Activated T-cell treated with anti-CD3 and anti-CD28 coated beads for 4 hours (primary cell): ENCODE results near the gene STARD3.
"Not testable (repeated sequence)": the region's sequence is repeated elsewhere in the genome, so short reads cannot be mapped to it uniquely, and the experiment has no call there.

Experiments used
- DNase-seq: peaks from one replicate; pipeline ENCODE4 v3.0.0-alpha.2; 2020

STARD3 gene

DNA sequence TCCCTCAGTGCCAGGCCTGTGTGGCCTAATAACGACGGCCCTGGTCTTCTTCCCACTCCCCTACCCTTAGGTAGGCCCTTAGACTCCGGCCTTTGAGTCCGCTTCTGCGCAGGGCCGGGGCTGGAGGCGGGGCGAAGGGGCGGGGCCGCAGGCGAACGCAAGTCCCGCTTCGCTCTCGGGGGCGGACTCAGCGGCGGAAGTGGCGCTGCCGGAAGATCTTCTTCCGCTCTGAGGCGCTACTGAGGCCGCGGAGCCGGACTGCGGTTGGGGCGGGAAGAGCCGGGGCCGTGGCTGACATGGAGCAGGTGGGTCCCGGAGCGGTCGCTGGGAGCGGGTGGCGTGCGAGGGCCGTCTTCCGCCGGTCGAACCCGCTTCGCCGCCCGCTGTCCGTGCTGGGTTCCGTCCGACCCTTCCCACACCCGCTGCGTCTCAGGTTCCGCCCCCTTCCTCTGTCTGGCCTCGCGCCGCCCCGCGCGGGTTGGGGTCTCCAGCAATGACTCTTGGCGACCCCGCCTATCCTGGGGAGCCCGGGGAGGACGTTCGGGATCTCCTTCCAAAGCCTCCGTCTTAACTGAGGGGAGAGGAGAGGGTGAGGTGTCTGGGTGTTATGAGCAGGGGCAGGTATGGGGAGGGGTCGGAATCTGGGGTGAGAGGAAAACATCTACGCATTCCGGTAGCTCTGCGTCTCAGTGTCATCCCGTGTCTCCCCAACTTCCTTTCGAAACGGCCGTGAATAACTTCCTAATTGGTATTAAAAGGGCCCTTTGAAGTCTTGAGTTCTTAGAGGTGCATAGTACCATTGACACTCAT, at the start of gene STARD3:
STARD3 (plus strand) TSS at position 218 of the 810 bp plus-strand sequence. CDS start 16,388 bp downstream, outside the sequence.
- peak; percentile 85 for DNase-seq

DNA sequence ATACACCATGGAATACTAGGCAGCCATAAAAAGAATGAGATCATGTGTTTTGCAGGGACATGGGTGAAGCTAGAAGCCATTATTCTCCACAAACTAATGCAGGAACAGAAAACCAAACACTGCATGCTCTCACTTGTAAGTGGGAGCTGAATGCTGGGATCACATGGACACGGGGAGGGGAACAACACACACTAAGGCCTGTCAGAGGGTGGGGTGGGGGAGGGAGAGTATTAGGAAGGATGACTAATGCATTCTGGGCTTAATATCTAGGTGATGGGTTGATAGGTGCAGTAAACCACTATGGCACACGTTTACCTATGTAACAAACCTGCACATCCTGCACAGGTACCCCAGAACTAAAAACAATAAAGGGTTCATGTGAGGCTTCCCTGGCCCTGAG, 46.8 kb upstream of the STARD3 start:
- DNase-seq, result not testable (repeated sequence)

DNA sequence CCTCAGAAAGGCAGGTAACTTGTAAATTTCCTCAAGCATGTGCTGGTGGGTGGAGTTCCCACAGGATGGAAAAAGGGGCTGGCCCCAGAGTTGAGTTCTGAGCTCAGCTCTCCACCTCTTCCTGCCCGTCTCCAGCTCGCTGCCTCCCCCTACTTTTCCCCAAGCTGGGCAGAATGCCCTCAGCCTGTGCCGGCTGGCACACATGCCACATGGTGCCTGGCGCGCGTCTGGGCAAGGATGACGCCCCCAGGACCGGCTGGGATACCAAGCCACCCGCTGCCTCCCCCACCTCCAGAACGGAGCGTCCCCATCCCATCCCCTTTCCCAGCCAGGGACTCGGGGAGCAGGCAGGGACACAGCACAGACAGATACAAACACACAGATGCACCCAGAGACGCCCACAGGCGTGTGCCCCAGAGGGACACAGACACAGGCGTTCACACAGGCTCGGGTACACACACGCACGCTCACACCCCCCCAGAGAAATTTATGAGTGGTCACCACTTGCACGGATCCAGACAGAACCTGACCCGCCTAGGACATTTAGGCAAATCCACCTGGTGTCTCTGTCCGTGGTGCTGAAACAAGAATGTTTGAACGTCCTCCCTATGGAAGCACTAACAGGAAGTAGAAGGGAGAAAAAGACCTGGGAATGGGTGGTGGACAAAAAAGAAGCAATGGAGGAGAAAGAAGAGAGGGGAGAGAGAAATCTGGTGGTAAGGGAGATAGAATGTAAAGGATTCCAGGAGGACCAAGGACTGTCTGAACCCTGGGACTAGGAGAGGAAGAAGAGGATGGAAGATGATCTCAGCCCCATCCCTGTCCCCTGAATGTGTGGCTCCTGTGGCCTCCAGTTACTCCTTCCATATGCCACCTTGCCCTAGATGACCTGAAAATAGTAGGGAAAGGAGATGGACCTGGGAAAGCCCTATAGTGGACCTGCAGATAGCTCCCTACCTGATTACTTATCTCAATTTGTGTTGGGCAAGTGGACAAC, 44.7 kb upstream of the STARD3 start:
- no peak for DNase-seq

DNA sequence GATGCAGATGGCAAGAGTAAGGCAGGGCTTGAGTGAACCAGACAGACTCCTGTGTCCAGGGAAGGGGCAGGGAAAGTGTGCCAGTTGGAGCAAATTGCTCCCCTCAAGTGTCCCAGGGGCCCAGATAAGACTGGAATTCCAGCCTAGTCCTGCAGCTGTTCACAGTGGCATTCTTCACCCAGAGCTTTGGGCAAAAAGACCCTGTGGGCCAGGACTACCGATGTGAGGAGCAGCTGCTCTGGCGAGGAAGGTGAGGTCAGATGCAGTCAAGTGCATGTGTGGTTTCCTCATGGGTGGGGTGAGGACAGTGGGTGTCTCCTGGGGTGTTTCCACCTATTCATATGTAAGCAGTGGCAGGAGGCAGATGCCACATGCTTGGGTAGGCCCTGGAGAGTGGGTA, 43.6 kb upstream of the STARD3 start:
- no peak for DNase-seq

DNA sequence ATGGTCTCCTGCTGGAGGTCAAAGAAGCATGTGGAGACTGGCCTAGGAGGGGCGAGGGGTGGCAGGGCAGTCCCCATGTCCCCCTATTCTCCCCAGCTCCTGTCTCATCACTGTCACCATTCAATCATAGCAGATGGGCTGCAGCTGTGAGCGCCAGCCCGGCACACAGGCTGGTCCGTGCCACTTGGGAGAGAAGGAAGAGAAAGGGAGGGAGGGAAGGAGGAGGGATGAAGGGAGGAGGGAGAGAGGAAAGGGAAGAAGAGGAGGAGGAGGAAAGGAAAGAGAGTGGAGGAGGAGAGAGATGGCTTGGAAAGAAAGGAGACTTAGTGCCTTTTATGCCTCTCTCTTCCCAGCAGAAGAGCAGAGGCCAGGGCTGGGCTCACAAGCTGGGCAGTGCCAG, 41.6 kb upstream of the STARD3 start:
- DNase-seq, result no peak

DNA sequence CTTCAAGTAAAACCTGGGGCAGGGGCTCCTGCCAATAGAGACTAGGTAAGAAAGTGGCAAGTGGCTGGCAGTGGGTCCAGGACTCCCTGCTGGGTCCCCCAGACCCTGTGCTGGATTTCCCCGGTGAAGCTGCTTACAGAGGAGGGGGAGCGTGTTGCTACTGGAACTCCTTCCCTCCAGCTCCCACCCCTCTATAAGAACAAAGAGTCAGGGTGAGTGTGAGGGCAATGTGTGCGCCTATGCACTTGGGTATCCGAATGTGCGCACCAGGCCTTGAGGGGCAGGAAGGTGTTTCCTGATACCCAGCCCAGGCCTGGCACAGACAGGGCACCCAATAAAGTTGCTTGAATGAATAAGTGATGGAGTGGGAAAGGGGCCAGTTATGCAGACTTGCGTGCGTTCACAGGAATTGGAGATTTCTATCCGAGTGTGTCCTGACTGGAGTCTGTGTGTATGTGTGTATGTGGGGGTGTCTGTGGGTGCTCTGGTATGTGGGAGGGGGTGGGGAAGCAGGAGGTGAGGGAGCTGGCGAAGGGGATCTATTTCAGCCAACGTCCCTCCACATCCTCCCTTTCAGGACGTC, 40.9 kb upstream of the STARD3 start:
- DNase-seq, result no peak

DNA sequence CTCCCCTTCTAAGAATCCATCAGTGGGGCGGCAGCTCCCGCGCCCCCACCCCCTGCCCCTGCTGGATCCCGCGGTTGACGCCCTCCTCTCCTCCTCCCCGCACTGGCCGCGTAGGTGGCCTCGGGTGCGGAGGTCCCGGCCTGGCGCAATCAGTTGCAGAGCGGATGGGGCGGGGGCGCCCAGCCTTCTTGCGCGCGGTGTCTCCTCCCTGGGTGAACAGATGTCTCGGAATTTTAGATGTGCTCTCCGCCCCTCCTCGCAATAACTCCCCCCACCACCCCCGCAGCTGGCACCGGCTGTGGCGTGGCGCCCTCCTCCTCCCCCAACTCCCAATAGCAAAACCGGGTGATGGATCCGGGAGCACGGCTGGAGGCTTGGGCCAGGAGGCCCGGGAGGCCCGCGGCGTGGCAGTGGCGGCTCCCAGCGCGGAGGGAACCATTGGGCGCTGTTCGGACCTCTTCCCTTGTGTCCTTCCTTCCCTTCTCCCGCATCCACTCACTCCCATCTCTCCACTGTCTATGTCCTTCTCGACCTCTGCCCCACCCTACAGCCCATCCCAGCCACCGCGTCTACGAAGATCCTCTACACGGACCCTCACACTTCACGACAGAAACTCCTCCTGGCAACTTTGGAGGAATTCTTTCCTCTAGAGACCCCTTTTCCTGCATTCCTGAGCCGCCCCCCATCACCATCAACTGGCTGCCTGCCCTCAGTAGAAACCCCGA, 40.2 kb upstream of the STARD3 start:
- DNase-seq, result no peak

DNA sequence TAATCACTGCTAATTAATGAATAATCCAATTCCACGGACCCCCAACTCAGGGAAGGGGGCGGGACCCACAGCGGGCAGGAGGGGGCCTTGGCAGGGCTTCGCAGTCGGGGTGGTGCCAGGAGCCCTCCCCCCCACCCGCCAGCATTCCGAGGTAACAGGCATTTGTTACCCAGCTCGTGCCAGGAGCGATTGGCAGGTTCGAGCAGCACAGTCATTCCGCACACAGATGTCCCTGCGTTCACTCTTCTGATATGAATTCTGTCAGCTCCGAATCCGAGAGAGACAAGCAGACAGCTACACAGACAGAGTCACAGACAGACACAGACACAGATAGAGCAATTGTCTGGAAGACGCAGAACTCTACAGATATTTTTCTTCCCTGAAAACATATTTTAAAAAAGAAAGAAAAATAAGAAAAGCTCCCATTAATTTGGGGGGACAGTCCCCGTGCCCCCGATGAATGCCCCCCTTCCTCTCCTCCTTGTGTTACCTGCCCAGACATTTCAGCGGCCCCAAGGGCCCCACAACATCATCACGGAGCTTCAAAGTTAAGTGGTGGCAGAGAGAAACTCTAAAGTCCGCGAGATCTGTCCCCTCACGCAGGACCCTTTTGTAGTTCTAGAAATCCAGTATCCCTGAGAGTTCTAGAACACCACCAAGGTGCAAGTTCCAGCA, 39.4 kb upstream of the STARD3 start:
- no peak for DNase-seq

DNA sequence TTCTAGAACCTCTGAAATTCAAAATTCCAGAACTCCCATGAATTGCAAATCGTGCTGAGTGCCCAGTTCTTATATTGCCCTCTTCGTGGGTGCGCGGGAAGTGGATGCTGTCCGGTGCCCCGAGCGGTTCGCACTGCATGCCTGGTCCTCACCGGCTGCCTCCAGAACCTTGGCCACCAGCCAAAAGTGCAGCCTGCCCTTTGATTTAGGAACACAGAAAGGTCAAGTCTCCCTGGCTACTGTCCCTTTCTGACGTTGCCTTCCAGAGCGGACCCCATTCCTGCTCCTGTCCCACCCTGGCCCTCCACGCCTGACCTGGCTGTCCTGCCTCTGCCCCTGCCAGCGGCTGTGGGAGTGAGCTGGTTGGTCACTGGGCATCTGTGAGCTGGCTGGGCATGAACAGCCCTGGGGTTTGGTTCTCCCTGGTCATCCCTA, 38.9 kb upstream of the STARD3 start:
- DNase-seq, result no peak

DNA sequence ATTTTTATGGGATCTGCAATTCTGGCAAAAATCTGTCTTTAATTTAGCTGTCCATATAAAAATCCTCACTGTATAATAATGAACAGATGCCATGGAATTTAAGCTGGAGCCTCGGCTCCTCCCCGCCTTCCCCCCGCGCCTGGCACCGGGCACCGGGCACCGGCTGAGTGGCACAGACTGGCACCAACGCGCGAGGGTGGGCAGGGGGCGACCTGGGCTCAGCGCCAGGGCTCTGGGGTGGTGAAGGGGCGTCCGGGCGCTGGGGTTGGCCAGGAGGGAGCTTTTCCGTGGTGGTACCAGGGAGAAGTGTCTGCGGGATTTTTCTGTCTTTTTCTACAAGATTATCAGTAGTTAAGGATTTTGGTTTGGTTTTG, 38.3 kb upstream of the STARD3 start:
- DNase-seq, result no peak

DNA sequence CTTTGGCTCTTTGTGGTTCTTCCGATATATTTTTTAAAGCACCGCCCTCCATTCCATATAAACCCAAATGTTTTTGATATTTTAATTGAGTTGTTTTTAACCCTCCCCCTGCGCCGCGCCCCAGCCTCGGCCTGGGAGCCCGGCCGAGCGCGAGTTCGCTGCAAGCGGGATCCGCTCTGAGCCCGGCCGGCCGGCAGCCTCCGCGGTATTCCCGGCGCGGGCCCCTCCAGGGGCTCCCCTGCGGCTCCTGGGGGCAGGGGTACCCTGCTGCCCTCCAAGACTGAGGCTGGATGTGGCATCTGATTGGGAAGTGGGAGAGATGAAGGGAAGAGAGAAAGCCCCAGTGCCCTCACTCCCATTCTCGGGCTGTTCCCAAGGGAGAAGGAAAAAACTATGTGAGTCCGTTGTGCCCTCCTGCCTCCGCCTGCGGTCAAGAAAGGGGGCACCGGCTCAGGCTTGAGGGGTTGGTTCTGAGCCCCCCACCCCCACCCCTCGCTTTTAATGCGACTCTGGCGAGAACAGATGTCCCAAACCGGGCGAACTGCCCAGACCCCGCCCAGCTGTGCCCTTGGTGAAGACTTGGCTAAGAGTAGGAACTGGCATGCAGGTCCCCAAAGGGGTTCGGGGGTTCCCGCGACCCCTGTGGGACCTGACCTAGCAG, 37.8 kb upstream of the STARD3 start:
- DNase-seq, result no peak

DNA sequence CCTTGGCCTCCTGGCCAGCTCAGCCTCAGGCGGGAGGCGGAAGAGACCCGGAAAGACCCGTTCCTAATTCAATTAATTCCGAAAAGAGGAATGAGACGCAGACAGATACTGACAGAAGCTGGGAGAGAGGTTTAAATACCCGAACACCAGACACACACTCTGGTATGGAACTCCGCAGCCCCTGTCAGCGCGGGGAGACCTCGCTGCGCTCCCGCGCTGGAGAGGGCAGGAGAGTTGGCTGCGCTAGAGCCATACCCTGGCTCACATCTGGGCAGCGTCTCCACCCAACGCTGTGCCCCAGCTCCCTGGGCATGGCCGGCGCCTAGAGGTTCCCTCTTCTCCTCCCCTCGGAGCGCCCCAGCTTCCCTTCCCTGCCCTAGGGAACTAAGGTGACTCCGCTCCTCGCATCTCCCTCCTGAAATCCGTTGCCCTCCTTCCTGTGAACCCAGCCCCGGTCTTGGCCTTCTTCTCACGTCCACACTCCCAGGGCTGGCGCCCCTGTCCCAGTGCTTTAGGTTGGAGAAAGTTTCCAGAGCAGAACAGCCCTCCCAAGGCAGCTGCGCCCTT, 37.2 kb upstream of the STARD3 start:
- DNase-seq, result no peak

DNA sequence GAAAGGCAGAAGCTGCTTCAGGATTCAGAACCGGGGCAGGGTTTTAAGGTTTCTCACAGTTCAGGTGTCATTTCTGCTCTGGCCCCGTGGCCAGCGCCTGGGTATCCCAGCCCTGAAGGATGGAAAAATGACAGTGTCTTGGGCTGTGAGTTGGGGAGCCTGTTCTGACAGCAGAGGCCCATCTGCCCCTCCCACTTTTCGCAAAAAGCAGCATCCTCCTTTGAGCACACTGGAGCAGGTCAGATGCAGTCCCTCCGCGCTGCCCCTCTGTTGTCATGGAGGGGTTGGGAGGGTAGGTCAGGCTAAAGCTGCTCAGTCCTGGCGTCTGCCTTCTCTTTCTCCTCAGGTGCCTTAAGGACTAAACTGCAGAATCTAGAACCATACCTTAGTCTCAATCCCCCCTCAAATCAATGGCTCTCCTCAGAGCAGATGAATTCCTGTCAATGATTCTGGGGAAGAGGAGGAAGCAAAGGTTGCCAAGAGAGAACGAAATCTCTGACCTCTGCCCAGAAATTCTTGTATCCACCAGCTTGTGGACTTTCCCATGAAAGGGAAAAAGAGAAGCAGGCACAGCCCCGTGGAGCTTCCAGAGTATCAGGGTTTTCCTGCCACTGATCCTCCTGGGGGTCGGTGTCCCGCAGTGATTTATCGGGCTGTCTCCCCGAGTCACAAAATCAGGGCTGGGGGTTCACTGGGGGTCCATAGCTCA, 36.5 kb upstream of the STARD3 start:
- no peak for DNase-seq

DNA sequence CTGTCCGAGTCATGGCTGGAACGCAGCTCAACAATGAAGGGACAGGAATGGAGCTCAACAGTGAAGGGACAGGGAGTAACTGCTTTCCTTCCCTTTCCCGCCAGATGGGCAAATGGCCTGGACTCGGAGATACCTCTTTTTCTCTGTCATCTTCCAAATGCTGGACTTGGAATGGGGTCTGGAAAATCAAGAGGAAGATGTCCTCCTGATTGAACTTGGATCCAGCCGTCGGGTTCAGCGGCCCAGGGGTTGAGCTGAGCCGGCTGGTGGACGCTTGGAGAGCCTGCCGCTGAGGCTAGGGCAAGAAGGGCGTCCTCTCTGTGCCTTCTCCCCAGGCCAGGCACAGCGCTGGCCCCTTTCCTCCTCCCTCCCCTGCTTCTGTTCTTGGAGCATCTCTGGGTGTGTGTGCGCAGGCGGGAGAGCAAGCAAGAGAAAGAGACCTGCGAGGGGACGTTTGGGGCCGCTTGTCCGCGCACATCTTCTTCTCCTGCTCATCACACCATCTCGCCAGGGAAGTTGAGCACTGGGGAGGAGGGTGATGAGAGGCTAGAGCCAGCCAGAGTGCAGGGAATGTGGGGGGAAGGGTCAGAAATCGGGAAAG, 35.8 kb upstream of the STARD3 start:
- no peak for DNase-seq

DNA sequence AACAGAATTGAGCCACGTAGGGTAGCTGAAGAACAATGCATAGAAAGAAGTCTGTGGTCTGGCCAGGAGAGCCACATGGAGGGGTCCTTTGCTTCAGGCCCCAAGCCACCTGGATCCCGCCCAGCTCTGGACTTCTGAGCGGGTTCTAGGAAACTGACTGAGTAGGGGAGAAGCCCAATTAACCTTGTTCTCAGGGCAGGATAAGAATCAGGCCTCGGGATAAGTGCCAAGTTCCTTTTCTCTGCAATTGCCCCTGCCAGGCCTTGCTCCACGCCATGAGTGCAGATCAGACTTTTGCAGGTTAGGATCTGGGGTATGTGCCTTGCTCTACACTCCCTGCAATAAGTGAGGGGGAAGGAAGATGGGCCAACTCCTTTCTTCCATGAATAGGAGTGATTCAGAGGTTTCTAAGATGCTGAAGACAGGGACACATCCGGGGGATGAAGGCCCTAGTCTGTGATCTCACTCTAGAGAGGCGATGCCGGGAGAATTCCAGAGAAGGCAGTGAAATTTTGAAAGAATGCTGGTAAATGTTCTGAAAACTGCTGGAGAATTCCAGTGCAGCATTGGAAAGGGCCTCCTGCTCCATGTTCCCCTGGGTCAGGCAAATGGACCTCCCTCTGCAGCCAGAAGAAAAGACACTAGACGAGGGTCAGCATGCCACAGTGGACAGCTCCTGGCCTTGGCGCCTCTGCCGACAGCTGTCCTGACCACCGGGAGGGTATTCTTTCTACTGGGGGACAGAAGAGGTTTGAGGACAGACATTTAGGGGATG, 35.0 kb upstream of the STARD3 start:
- DNase-seq, result no peak

DNA sequence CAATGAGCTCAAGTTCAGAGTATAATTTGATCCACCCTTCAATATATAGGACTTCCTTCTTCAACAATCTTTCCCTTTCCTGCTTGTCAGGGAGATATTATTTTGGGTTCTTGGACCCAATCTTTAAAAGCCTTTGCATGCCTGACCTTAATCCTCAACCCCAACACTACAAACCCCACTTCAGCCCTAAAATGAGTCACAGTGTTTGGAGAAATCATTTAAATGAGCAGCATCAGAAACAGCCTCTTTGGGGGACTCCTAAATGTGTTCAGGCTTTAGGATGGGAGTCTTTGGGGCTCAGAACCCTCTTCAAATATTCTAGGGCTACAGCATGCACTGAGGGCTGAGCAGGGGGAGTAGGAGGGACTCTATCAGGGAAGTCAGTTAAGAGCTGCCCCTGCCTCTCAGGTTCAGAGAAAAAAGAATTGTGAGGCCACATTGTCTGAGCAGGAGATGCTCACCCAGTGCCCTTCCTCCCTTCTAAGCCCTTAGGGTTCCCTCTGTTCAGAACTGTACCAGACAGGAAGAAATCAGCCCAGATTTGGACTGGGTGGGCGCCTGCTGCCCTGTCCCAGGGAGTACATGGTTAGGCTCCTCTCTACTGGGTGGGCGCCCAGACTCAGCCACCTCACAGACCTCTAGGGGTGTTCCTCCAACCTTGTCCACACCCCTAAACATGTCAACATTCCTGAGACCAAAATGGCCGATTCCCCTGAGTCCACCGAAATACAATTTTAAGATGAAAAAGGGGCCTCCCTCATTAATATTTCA, 34.2 kb upstream of the STARD3 start:
- DNase-seq, result no peak

DNA sequence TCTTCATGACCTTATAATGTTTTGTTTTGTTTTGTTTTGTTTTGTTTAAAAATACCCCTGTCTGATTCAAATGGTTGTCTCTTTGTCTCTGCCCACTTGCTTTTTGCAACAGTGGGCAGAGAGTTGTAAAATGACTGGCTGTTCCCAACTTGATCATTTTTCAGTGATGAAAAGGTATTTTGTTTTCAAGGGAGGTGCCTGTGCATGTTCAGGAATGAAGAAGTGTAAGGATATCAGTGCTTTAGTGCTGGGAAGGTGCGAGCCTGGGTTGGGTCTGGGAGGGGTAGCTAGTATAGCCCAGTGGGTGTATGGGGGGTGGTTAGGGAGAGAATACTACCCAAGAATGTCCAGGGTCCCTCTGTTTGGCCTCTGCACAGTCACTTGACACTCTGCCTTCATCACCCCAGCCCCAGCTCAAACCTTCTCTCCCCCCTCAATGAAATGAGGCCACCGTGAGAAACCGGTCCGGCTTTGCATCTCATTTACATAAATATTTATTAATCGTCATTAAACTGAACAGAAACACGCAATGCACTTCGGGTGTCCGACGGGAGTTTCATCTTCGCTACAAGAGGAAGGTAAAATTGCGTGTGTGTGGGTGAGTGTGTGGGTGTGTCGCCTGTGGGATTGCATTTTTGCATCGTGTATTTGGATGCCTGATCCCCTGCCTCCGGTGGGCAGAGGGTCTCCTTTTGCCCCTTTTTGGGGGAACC, 33.5 kb upstream of the STARD3 start:
- DNase-seq, result no peak
